Pancreas (tissue), 10 donors: ENCODE results near the gene UPP1. TPM values are rescaled to one million over a fixed set of nuclear protein-coding genes. Genes with fewer than 3 reads are reported as not detected.

ENCODE experiments used
- ATAC-seq, 4 donors: fragments of 200-7000 bp; cut with Tn5 transposase; one replicate each; pipeline versions ENCODE4 v1.8.0 to v1.9.1; 2020; ENCODE audit warnings: mild to moderate bottlenecking in 4 of 4, moderate library complexity in 4 of 4
- DNase-seq, 6 donors: peaks; one replicate each; pipeline ENCODE4 v3.0.0-alpha.2; 2020
- FAIRE-seq: peaks from 2 replicates; lab custom pipeline; 2012; peaks lifted over from hg19 to GRCh38; lab: Jason Lieb, UNC
- H3K27ac ChIP-seq, 4 donors: fragments of 200-600 bp; sonication (generic); 1 replicate in 3 of 4; 2 replicates in 1 of 4; pipeline versions ENCODE4 v1.5.0 to v1.8.0; 2020
- H3K27me3 ChIP-seq, 4 donors: fragments of 200-600 bp; one replicate each; pipeline ENCODE4 v1.8.0; 2021
- H3K36me3 ChIP-seq, 3 donors: fragments of 200-600 bp; sonication (generic) in 1 of 3; one replicate each; pipeline versions ENCODE4 v1.5.0 to v1.8.0; 2020 to 2021
- H3K4me1 ChIP-seq, 3 donors: fragments of 200-600 bp; one replicate each; pipeline ENCODE4 v1.8.0; 2021
- H3K4me3 ChIP-seq, 4 donors: fragments of 200-600 bp; sonication (generic) in 2 of 4; one replicate each; pipeline versions ENCODE4 v1.5.0 to v1.8.0; 2020 to 2021
- H3K9me3 ChIP-seq, 4 donors: fragments of 200-600 bp; one replicate each; pipeline ENCODE4 v1.8.0; 2021
- CTCF ChIP-seq, 4 donors: fragments of 200-600 bp; sonication (generic) in 3 of 4; IDR thresholded peaks; one replicate each; pipeline versions ENCODE4 v1.5.0 to v1.8.0; 2021; ENCODE audit warnings: antibody characterized with exemption in 4 of 4
- WGBS, 2 donors: extraction: QIAGEN DNeasy Blood & Tissue Kit; methylation state at CpG; one replicate each; pipeline ENCODE4 v1.1.7; 2013; 5-methylcytosine and 5-hydroxymethylcytosine counted together
- intact Hi-C, 3 donors: fragments of 100-400 bp; cut with DNase I; formaldehyde crosslinking; loops; one replicate each; pipeline versions ENCODE4 v1.11.1 to v1.14.2; 2022
- polyA plus RNA-seq, 2 donors: library from polyadenylated mRNA; stranded (reverse); fragments of 200-250 nt; gene quantifications; one replicate each; pipeline ENCODE4 v1.2.3, GENCODE V29; 2013
- total RNA-seq, 6 donors: library from RNA; stranded (reverse); fragmentation: NEBNext Ultra II Directional in 4 of 6; extraction: Animal tissue kit (Norgen Biotek cat#: 25700) in 4 of 6; gene quantifications; one replicate each; pipeline versions ENCODE4 v1.2.1 to v1.2.4, GENCODE V29; 2021 to 2023
- donor health status: healthy with polysubstance abuse.
- donor health status: DM: no; HTN: no; CAD: no; lungs with moderate emphysema.
- donor health status: DM: no; HTN: no; CAD: no.
- donor health status: control.
- donor health status: control.
- donor health status: Bipolar disorder and iron deficiency.
- donor health status: DM: yes; HTN: yes; CAD: no.
- donor health status: DM: no; HTN: no; CAD: no.
- donor health status: DM: no; HTN: no; CAD: no.
- donor health status: DM: yes; HTN: yes; CAD: no.

The UPP1 gene
- total and polyA plus RNA-seq, 8 donors = 2.6 to 36.3 (median 9.0) TPM

GRCh38 chr7:48106906-48107659, 18.0 kb downstream of the UPP1 start:
- no peak for FAIRE-seq
- Histone ChIP-seq H3K4me1 (peaks cover 0 to 4% (median 0%) of the 10 kb centered on the region in 3 donors), H3K27me3 (no peaks in the 10 kb centered on the region), H3K9me3 (no peaks in the 10 kb centered on the region), H3K4me3 (no peak overlapping the region), H3K36me3 (peaks cover 0 to 7% (median 0%) of the 10 kb centered on the region in 3 donors), H3K27ac (no peak overlapping the region)
- WGBS, 2 donors = 90 to 91% methylated on average over 29 of the region's 29 CpGs
- no peak for DNase-seq
- intact Hi-C loops = loop anchor here in 2 of 3 donors (5.0 to 10.0 kb wide), 3 partner anchors 72 to 160 kb away; partner anchors contain the start of genes PKD1L1 (in 2 of the 2) and C7orf57 (in 1 of the 2)
- TF ChIP-seq CTCF (IDR thresholded peaks at IDR 0.05) = no peak
- ATAC-seq = no peak

- Histone ChIP-seq H3K4me3 (no peak overlapping the region), H3K27me3 (no peaks in the 10 kb centered on the region), H3K36me3 (peaks cover 0 to 7% (median 0%) of the 10 kb centered on the region in 3 donors), H3K9me3 (no peaks in the 10 kb centered on the region), H3K4me1 (peaks cover 0 to 4% (median 0%) of the 10 kb centered on the region in 3 donors), H3K27ac (no peak overlapping the region)
- no peak for TF ChIP-seq CTCF (IDR thresholded peaks at IDR 0.05)
- ATAC-seq (no peak), FAIRE-seq (no peak), DNase-seq (no peak)
- intact Hi-C loops = loop anchor here in 2 of 3 donors (5.0 to 10.0 kb wide), 3 partner anchors 73 to 161 kb away; partner anchors contain the start of genes PKD1L1 (in 2 of the 2) and C7orf57 (in 1 of the 2)
- 87 to 91% methylated on average over 18 of the region's 18 CpGs for WGBS, 2 donors
Measured at GRCh38 chr7:48107926-48108472, 18.9 kb downstream of the UPP1 start.

GRCh38 chr7:48108959-48109847, 20.1 kb downstream of the UPP1 start:
- Histone ChIP-seq H3K4me3 (no peak overlapping the region), H3K9me3 (no peaks in the 10 kb centered on the region), H3K27ac (no peak overlapping the region), H3K27me3 (no peaks in the 10 kb centered on the region), H3K4me1 (peaks cover 0 to 4% (median 0%) of the 10 kb centered on the region in 3 donors), H3K36me3 (peaks cover 0 to 7% (median 0%) of the 10 kb centered on the region in 3 donors)
- WGBS, 2 donors = 81 to 84% methylated on average over 5 of the region's 5 CpGs
- intact Hi-C loops = loop anchor here in 2 of 3 donors (5.0 to 10.0 kb wide), 3 partner anchors 74 to 162 kb away; partner anchors contain the start of genes PKD1L1 (in 2 of the 2) and C7orf57 (in 1 of the 2)
- DNase-seq = no peak
- ATAC-seq = no peak
- no peak for TF ChIP-seq CTCF (IDR thresholded peaks at IDR 0.05)
- no peak for FAIRE-seq

GRCh38 chr7:48109848-48110663, 21.0 kb downstream of the UPP1 start:
- 21 to 22% methylated on average over 9 of the region's 9 CpGs for WGBS, 2 donors
- ATAC-seq (peak; percentile 87 to 99 (median 94)), FAIRE-seq (peak; percentile 47), DNase-seq (peak; percentile 65 to 96 (median 85))
- intact Hi-C loops = loop anchor here in 2 of 3 donors (5.0 to 10.0 kb wide), 3 partner anchors 75 to 163 kb away; partner anchors contain the start of genes PKD1L1 (in 2 of the 2) and C7orf57 (in 1 of the 2)
- peak; percentile 98 to 99 (median 99) for TF ChIP-seq CTCF (IDR thresholded peaks at IDR 0.05)
- peaks cover 0 to 4% (median 0%) of the 10 kb centered on the region in 3 donors for H3K4me1 ChIP-seq
- no peaks in the 10 kb centered on the region for H3K27me3 ChIP-seq
- no peaks in the 10 kb centered on the region for H3K9me3 ChIP-seq
- H3K27ac ChIP-seq = no peak overlapping the region
- H3K36me3 ChIP-seq = peaks cover 0 to 7% (median 0%) of the 10 kb centered on the region in 3 donors
- H3K4me3 ChIP-seq = no peak overlapping the region
